Caco-2 (cell line): ENCODE data around the gene CACNA2D1. TPM values are rescaled to one million over a fixed set of nuclear protein-coding genes. Genes with fewer than 3 reads are reported as not detected.

ENCODE experiments used
- BruUV-seq: library from RNA; stranded (reverse); fragments of 400-500 nt; replicated peaks from 2 replicates; lab custom pipeline; 2021; lab: Mats Ljungman, UMichigan
- CTCF ChIA-PET: fragments of 300-600 bp; sonication (Branson Sonifier 250); formaldehyde crosslinking; loops from one replicate; lab custom pipeline; 2022; ENCODE audit warnings: antibody characterized with exemption; lab: Charles Lee
- POLR2A ChIA-PET: fragments of 300-600 bp; sonication (Branson Sonifier 250); formaldehyde crosslinking; loops from one replicate; lab custom pipeline; 2022; ENCODE audit warnings: antibody characterized with exemption; lab: Charles Lee
- DNase-seq, 2 experiments: peaks; one replicate each; pipeline versions ENCODE4 v3.0.0 to v3.0.0-alpha.2; 2020 to 2022
- H3K27me3 ChIP-seq: replicated peaks from 2 replicates; pipeline ENCODE4 v1.6.0; 2011; ENCODE audit warnings: low read length; ENCODE audit not compliant: control insufficient read depth, insufficient read depth
- H3K36me3 ChIP-seq: 2 replicates; pipeline ENCODE4 v1.5.1; 2011; ENCODE audit warnings: low read length; ENCODE audit not compliant: control insufficient read depth, insufficient read depth
- H3K4me1 ChIP-seq: fragments of 250-450 bp; sonication (Bioruptor Pico); 2 replicates; pipeline ENCODE4 v1.5.1; 2020; ENCODE audit warnings: mild to moderate bottlenecking
- H3K4me3 ChIP-seq: 2 replicates; pipeline ENCODE4 v1.5.1; 2011; ENCODE audit warnings: low read depth, mild to moderate bottlenecking, control low read depth, low read length
- H3K9me3 ChIP-seq: fragments of 250-450 bp; sonication (Bioruptor Pico); 2 replicates; pipeline ENCODE4 v1.5.1; 2020; ENCODE audit warnings: mild to moderate bottlenecking, moderate library complexity
- H3K27ac Mint-ChIP-seq: one replicate; pipeline ENCODE4 v1.8.0; 2022; ENCODE audit warnings: mixed read lengths; ENCODE audit not compliant: unreplicated experiment
- H3K27me3 Mint-ChIP-seq: one replicate; pipeline ENCODE4 v1.8.0; 2022; ENCODE audit warnings: mixed read lengths; ENCODE audit not compliant: insufficient read depth, unreplicated experiment
- H3K36me3 Mint-ChIP-seq: one replicate; pipeline ENCODE4 v1.8.0; 2022; ENCODE audit warnings: mild to moderate bottlenecking, mixed read lengths; ENCODE audit not compliant: insufficient read depth, unreplicated experiment
- H3K4me1 Mint-ChIP-seq: one replicate; pipeline ENCODE4 v1.8.0; 2022; ENCODE audit warnings: low read depth, mixed read lengths; ENCODE audit not compliant: unreplicated experiment
- H3K4me3 Mint-ChIP-seq: one replicate; pipeline ENCODE4 v1.8.0; 2022; ENCODE audit warnings: mild to moderate bottlenecking, moderate library complexity, mixed read lengths; ENCODE audit not compliant: unreplicated experiment
- H3K9me3 Mint-ChIP-seq: one replicate; pipeline ENCODE4 v1.8.0; 2022; ENCODE audit warnings: mixed read lengths; ENCODE audit not compliant: unreplicated experiment
- intact Hi-C: fragments of 100-400 bp; cut with micrococcal nuclease; formaldehyde crosslinking; loops from one replicate; pipeline ENCODE4 v1.10.0; 2022; ENCODE audit not compliant: unreplicated experiment
- total RNA-seq: library from RNA; stranded (reverse); gene quantifications from 2 replicates; pipeline ENCODE4 v1.2.3, GENCODE V29; 2022
- TF ChIP-seq, protein P1 (sequence below), 2 experiments: fragments of 200-600 bp in 1 of 2; IDR thresholded peaks; 1 replicate in 1 of 2; 2 replicates in 1 of 2; pipeline versions ENCODE4 v1.5.1 to v1.8.0; 2011 to 2022; ENCODE audit warnings: antibody characterized with exemption in 1 of 2, control low read depth in 1 of 2, inconsistent platforms in 1 of 2, low read depth in 1 of 2, low read length in 1 of 2, mild to moderate bottlenecking in 1 of 2, moderate library complexity in 1 of 2; ENCODE audit not compliant: insufficient read depth in 1 of 2, severe bottlenecking in 1 of 2, unreplicated experiment in 1 of 2

CACNA2D1 gene
- total RNA-seq, 1 experiment from 2014 or later, result not detected

DNA sequence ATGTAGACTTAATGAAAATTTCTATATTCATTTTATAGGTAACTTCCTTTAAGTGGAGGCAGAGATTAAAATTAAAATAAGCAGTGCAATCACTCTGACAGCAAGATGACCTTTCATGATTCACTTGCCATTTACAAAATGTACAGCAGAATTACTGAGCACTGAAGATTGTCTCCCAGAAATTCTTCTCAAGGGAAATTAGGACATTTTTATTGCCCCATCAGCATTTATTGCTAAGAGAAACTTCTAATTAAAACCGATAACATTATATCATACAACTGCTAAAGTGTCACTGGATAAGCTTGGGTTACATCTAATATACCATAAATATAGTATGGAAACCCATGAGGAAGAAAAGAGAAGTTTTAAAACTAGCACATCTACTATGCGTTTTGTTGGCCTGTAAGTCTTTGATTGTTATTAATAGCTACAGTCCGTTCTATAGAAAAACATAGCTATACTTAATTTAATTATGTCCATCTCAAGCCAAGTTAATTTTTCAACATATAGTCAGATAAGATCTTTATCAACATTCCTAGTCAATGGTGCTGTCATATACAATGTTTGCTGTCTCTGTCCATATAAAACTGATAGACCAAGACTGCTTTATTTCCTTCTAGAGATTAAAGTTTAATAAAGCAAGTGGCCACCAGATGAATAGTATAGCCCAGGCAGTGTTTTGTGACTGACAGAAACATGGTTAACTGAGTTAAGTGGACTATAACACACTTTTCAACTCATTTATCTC lies 456.7 kb downstream of the CACNA2D1 start:
- Histone ChIP-seq H3K36me3 (no peaks in the 10 kb centered on the region), H3K27me3 (no peaks in the 10 kb centered on the region), H3K4me3 (no peak overlapping the region), H3K4me1 (no peaks in the 10 kb centered on the region), H3K9me3 (no peaks in the 10 kb centered on the region)
- Mint-ChIP-seq H3K36me3 (no peaks in the 10 kb centered on the region), H3K27ac (no peak overlapping the region), H3K9me3 (no peaks in the 10 kb centered on the region), H3K4me1 (no peaks in the 10 kb centered on the region), H3K27me3 (no peaks in the 10 kb centered on the region), H3K4me3 (no peak overlapping the region)
- intact Hi-C loops, result no loop called here
- TF ChIP-seq, protein P1, sequence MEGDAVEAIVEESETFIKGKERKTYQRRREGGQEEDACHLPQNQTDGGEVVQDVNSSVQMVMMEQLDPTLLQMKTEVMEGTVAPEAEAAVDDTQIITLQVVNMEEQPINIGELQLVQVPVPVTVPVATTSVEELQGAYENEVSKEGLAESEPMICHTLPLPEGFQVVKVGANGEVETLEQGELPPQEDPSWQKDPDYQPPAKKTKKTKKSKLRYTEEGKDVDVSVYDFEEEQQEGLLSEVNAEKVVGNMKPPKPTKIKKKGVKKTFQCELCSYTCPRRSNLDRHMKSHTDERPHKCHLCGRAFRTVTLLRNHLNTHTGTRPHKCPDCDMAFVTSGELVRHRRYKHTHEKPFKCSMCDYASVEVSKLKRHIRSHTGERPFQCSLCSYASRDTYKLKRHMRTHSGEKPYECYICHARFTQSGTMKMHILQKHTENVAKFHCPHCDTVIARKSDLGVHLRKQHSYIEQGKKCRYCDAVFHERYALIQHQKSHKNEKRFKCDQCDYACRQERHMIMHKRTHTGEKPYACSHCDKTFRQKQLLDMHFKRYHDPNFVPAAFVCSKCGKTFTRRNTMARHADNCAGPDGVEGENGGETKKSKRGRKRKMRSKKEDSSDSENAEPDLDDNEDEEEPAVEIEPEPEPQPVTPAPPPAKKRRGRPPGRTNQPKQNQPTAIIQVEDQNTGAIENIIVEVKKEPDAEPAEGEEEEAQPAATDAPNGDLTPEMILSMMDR (IDR thresholded peaks at IDR 0.05; ENCODE audit: insufficient read depth in 1 of 2, low read depth in 1 of 2, low read length in 1 of 2, severe bottlenecking in 1 of 2, unreplicated experiment in 1 of 2), result no peak
- DNase-seq, result no peak
- BruUV-seq, result no TSS peak
- ChIA-PET CTCF (no interaction called here), POLR2A (no interaction called here)

GRCh38 chr7:81983406-81983805 lies 460.2 kb downstream of the CACNA2D1 start:
- H3K9me3 ChIP-seq, result no peaks in the 10 kb centered on the region
- intact Hi-C loops, result no loop called here
- BruUV-seq, result no TSS peak
- H3K27me3 Mint-ChIP-seq, result peaks cover 3% of the 10 kb centered on the region
- TF ChIP-seq, protein P1 (IDR thresholded peaks at IDR 0.05; ENCODE audit: insufficient read depth in 1 of 2, low read depth in 1 of 2, low read length in 1 of 2, severe bottlenecking in 1 of 2, unreplicated experiment in 1 of 2), result no peak
- no peaks in the 10 kb centered on the region for H3K4me1 ChIP-seq
- no peak overlapping the region for H3K4me3 Mint-ChIP-seq
- no peaks in the 10 kb centered on the region for H3K36me3 ChIP-seq
- POLR2A ChIA-PET, result no interaction called here
- H3K9me3 Mint-ChIP-seq, result no peaks in the 10 kb centered on the region
- H3K4me1 Mint-ChIP-seq, result no peaks in the 10 kb centered on the region
- H3K4me3 ChIP-seq, result no peak overlapping the region
- CTCF ChIA-PET, result no interaction called here
- no peaks in the 10 kb centered on the region for H3K27me3 ChIP-seq
- H3K36me3 Mint-ChIP-seq, result no peaks in the 10 kb centered on the region
- no peak for DNase-seq
- H3K27ac Mint-ChIP-seq, result no peak overlapping the region

- ChIA-PET POLR2A (no interaction called here), CTCF (no interaction called here)
- no TSS peak for BruUV-seq
- TF ChIP-seq, protein P1 (IDR thresholded peaks at IDR 0.05; ENCODE audit: insufficient read depth in 1 of 2, low read depth in 1 of 2, low read length in 1 of 2, severe bottlenecking in 1 of 2, unreplicated experiment in 1 of 2), result no peak
- Mint-ChIP-seq H3K36me3 (no peaks in the 10 kb centered on the region), H3K4me1 (no peaks in the 10 kb centered on the region), H3K4me3 (no peak overlapping the region), H3K27me3 (peaks cover 2% of the 10 kb centered on the region), H3K9me3 (no peaks in the 10 kb centered on the region), H3K27ac (no peak overlapping the region)
- Histone ChIP-seq H3K4me1 (no peaks in the 10 kb centered on the region), H3K36me3 (no peaks in the 10 kb centered on the region), H3K9me3 (no peaks in the 10 kb centered on the region), H3K4me3 (no peak overlapping the region), H3K27me3 (no peaks in the 10 kb centered on the region)
- intact Hi-C loops, result no loop called here
- DNase-seq, result no peak
These were observed 470.5 kb downstream of the CACNA2D1 start for GRCh38 chr7:81973117-81973516.
